ENCODE data around the gene NUPR2. TPM values are rescaled to one million over a fixed set of nuclear protein-coding genes. Genes with fewer than 3 reads are reported as not detected.

Gene NUPR2
- total and polyA plus RNA-seq, 9 of the 15 experiments (the other 6 are each of a cell fraction or from before 2014, with no cell fraction given): not detected

GRCh38 chr7:56106108-56107073 is 9.8 kb downstream of the NUPR2 start, which contains the start of gene CHCHD2 (continued):
- TF ChIP-seq NELFE (IDR thresholded peaks at IDR 0.05; ENCODE audit: insufficient read depth, insufficient read length) (no peak), PKNOX1 (IDR thresholded peaks at IDR 0.05) (peak; percentile 99), ZBTB9 (CRISPR knock-in tag; IDR thresholded peaks at IDR 0.05) (no peak), ZNF407 (IDR thresholded peaks at IDR 0.05; ENCODE audit: low read depth) (no peak), KLF1 (tag; IDR thresholded peaks at IDR 0.05) (peak; percentile 97), ZBTB12 (CRISPR knock-in tag; IDR thresholded peaks at IDR 0.05) (0 out of 2 replicates have a peak, but pooled peaks have one; percentile 33), MLX (CRISPR knock-in tag; conservative IDR thresholded peaks at IDR 0.05) (no peak), CC2D1A (IDR thresholded peaks at IDR 0.05) (no peak), MAX (CRISPR knock-in tag; IDR thresholded peaks at IDR 0.05) (peak; percentile 83), ZNF79 (CRISPR knock-in tag; IDR thresholded peaks at IDR 0.05; ENCODE audit: low read depth) (no peak), TCF7 (IDR thresholded peaks at IDR 0.05; ENCODE audit: borderline replicate concordance) (0 out of 2 replicates have a peak, but pooled peaks have one; percentile 59), POLR2H (tag; IDR thresholded peaks at IDR 0.05; ENCODE audit: low read depth) (peak; percentile 80), STAT5B (CRISPR knock-in tag; IDR thresholded peaks at IDR 0.05) (no peak)
